Measurements from ENCODE around the gene TSPAN18.

DNA sequence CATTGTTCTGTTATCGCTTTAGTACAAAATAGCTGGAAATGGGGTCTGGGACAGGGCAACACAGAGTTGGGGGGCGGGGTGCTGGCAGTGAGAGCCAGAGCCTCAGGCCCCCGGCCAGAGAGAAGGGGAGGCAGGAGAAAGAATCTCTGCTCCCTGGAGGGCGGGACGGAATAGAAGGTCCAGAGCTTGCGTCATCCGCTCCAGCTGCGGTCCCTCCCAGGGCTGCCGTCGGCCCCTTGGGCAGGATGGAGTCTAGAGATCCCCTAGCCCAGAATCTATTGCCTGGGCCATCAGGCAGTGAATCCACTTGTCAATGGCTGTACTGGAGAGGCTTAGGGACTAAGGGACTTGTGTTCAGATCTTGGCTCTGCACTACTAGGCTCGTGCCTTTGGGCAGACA, 218.9 kb downstream of the TSPAN18 start:
- no peak for TF ChIP-seq CTCF (IDR thresholded peaks at IDR 0.05)
- TF ChIP-seq POLR2A (IDR thresholded peaks at IDR 0.05): no peak
